ENCODE results near the gene RBM28. TPM values are rescaled to one million over a fixed set of nuclear protein-coding genes. Genes with fewer than 3 reads are reported as not detected.

The RBM28 gene
- total and polyA plus RNA-seq, 2 of the 8 experiments (the other 6 are each of a cell fraction or from before 2014, with no cell fraction given): 12.8 to 65.3 TPM

DNA sequence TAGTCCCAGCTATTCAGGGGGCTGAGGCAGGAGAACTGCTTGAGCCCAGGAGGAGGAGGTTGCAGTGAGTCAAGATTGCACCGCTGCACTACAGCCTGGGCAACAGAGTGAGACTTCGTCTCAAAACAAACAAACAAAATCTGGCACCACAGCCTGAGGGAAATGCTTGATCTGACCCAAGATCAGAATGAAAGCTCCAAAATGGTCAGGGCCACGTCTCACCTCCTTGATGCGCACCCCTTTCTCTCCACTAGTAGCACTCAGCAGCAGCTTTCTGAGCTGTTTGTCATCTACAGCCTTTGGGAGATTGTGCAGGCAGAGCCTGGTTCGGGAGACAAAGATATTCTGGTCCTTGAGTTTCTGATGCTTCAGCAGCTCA lies 22.7 kb downstream of the RBM28 start:
- H3K4me2 ChIP-seq (ENCODE audit: insufficient read depth in 1 of 2, low read depth in 2 of 2, low read length in 2 of 2): no peak overlapping the region
- DNase-seq (ENCODE audit: low read depth in 1 of 2, low spot score in 2 of 2): no peak
- H4K5ac ChIP-seq (ENCODE audit: insufficient read length, low read depth, low read length): no peak overlapping the region
- H2BK12ac ChIP-seq (ENCODE audit: low read depth, low read length): no peak overlapping the region
- H2AFZ ChIP-seq (ENCODE audit: low read length): no peak overlapping the region
- H3K4me3 ChIP-seq (ENCODE audit: extremely low read depth in 1 of 4, insufficient read depth in 2 of 4, low read depth in 3 of 4, low read length in 4 of 4): no peak overlapping the region
- ChIA-PET CTCF (ENCODE audit: partially characterized antibody) (interaction anchor here (0.7 to 5.0 kb wide), 18 partner anchors 9 to 139 kb away, joined by 3 to 23 read pairs (median 4); no protein-coding TSS in a partner anchor), POLR2A (ENCODE audit: partially characterized antibody) (no interaction called here)
- no peak overlapping the region for H4K91ac ChIP-seq (replicated peaks; ENCODE audit: insufficient read length, low read length)
- H3K9me3 ChIP-seq (ENCODE audit: insufficient read depth in 2 of 2, low read depth in 1 of 2, low read length in 1 of 2): no peaks in the 10 kb centered on the region
- no peak overlapping the region for H2BK20ac ChIP-seq (ENCODE audit: low read length)
- H4K20me1 ChIP-seq (replicated peaks in 1 of 2; ENCODE audit: control insufficient read depth in 1 of 2, insufficient read depth in 2 of 2, low read length in 2 of 2): peaks cover 0 to 2% of the 10 kb centered on the region in 2 experiments
- H3K23ac ChIP-seq (ENCODE audit: insufficient read length): no peak overlapping the region
- H4K8ac ChIP-seq (ENCODE audit: extremely low read depth, insufficient read depth, low read length): no peak overlapping the region
- FAIRE-seq: no peak
- no peak overlapping the region for H2BK5ac ChIP-seq (ENCODE audit: low read depth, low read length)
- H2BK120ac ChIP-seq (replicated peaks; ENCODE audit: low read depth, low read length): no peak overlapping the region
- no peaks in the 10 kb centered on the region for H3K23me2 ChIP-seq (ENCODE audit: low read depth, low read length)
- H3K9ac ChIP-seq (replicated peaks in 1 of 4; ENCODE audit: extremely low read depth in 1 of 4, low read depth in 3 of 4, low read length in 3 of 4): no peak overlapping the region
- H3K27me3 ChIP-seq (replicated peaks in 1 of 4; ENCODE audit: control insufficient read depth in 3 of 4, extremely low read depth in 1 of 4, insufficient read depth in 3 of 4, low read length in 3 of 4): no peaks in the 10 kb centered on the region
- no peak overlapping the region for H3K18ac ChIP-seq (ENCODE audit: extremely low read depth, low read length)
- H3K14ac ChIP-seq (ENCODE audit: insufficient read length): no peak overlapping the region
- H3K79me1 ChIP-seq (ENCODE audit: low read depth, low read length): no peaks in the 10 kb centered on the region; the same call in 1 of the 2 replicates
- H2AK5ac ChIP-seq (ENCODE audit: low read depth, low read length): no peak overlapping the region
- H3K79me2 ChIP-seq (ENCODE audit: control insufficient read depth in 1 of 2, insufficient read depth in 2 of 2, low read length in 2 of 2): no peaks in the 10 kb centered on the region
- no peak overlapping the region for H3K4ac ChIP-seq (replicated peaks; ENCODE audit: insufficient read length, low read depth, low read length)
- no peak overlapping the region for H3K56ac ChIP-seq (replicated peaks; ENCODE audit: insufficient read length, low read depth, low read length)
- no peak overlapping the region for H2BK15ac ChIP-seq (ENCODE audit: low read length)
- no peak overlapping the region for H3K27ac ChIP-seq (ENCODE audit: low read depth, low read length)
- H3K36me3 ChIP-seq (ENCODE audit: control insufficient read depth in 2 of 4, insufficient read depth in 4 of 4, low read length in 3 of 4): peaks cover 44 to 79% (median 63%) of the 10 kb centered on the region in 4 experiments
- no peaks in the 10 kb centered on the region for H3K4me1 ChIP-seq (replicated peaks in 1 of 4; ENCODE audit: control insufficient read depth in 3 of 4, insufficient read depth in 4 of 4, low read length in 3 of 4)
- WGBS, 2 experiments (ENCODE audit: extremely low coverage in 1 of 2, insufficient coverage in 1 of 2, insufficient read length in 1 of 2, insufficient replicate concordance in 2 of 2, low coverage in 1 of 2, low lambda C conversion rate in 2 of 2, missing lambda C conversion rate in 1 of 2): 89% methylated on average over 5 of the region's 5 CpGs; no CpG with 5 or more reads in 1 of the 2 experiments
- TF ChIP-seq BCL11A (IDR thresholded peaks at IDR 0.05; ENCODE audit: low read depth in 2 of 2, low read length in 2 of 2) (no peak), CBX5 (IDR thresholded peaks at IDR 0.05; ENCODE audit: low read depth, low read length) (no peak), EZH2 (IDR thresholded peaks at IDR 0.05; ENCODE audit: low read depth, low read length, severe bottlenecking) (no peak), RFX5 (IDR thresholded peaks at IDR 0.05; ENCODE audit: borderline replicate concordance, low read depth, low read length) (no peak), KDM4A (IDR thresholded peaks at IDR 0.05; ENCODE audit: low read depth, low read length, severe bottlenecking) (no peak), RAD21 (IDR thresholded peaks at IDR 0.05 in 1 of 2, conservative IDR thresholded peaks at IDR 0.05 in 1 of 2; ENCODE audit: low read depth in 2 of 2, low read length in 2 of 2) (no peak), SP1 (IDR thresholded peaks at IDR 0.05; ENCODE audit: low read depth, low read length) (no peak), SAP30 (IDR thresholded peaks at IDR 0.05; ENCODE audit: insufficient read depth, insufficient replicate concordance, low read length) (no peak)
- TF ChIP-seq, protein P1, sequence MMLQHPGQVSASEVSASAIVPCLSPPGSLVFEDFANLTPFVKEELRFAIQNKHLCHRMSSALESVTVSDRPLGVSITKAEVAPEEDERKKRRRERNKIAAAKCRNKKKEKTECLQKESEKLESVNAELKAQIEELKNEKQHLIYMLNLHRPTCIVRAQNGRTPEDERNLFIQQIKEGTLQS (IDR thresholded peaks at IDR 0.05; ENCODE audit: insufficient read depth, low read depth, low read length): no peak
